K562 (cell line): ENCODE results near the gene SNX14. TPM values are rescaled to one million over a fixed set of nuclear protein-coding genes. Genes with fewer than 3 reads are reported as not detected.

ENCODE experiments used
- ATAC-seq: fragments of 200-7000 bp; cut with Tn5 transposase; 3 replicates; pipeline ENCODE4 v1.9.1; 2020; ENCODE audit warnings: moderate library complexity
- BruUV-seq: library from RNA; stranded (reverse); fragments of 400-500 nt; replicated peaks from 2 replicates; lab custom pipeline; 2021; lab: Mats Ljungman, UMichigan
- CTCF ChIA-PET: fragments of 300-600 bp; formaldehyde crosslinking; extraction: SDS; loops from one replicate; lab custom pipeline; 2021; ENCODE audit warnings: low intra/inter-chr PET ratio; lab: Yijun Ruan, JAX
- POLR2A ChIA-PET: fragments of 300-600, 350-650 bp; sonication (Branson Sonifier 250); formaldehyde crosslinking; extraction: SDS; loops from one replicate; lab custom pipeline; 2021; ENCODE audit warnings: antibody characterized with exemption, inconsistent platforms; lab: Yijun Ruan, JAX
- DNase-seq, 4 experiments: peaks; one replicate each; pipeline versions ENCODE4 v3.0.0 to v3.0.0-alpha.2; 2011 to 2018; ENCODE audit warnings: low spot score in 3 of 4, mixed read lengths in 3 of 4; ENCODE audit errors: extremely low read depth in 1 of 4
- FAIRE-seq: peaks from 2 replicates; lab custom pipeline; 2011; peaks lifted over from hg19 to GRCh38; lab: Jason Lieb, UNC
- H2AFZ ChIP-seq: 2 replicates; pipeline ENCODE4 v1.6.0; 2011; ENCODE audit warnings: low read depth, low read length, control low read depth, inconsistent platforms
- H3K27ac ChIP-seq: fragments of 200-600 bp; 3 replicates; pipeline ENCODE4 v1.8.0; 2011; ENCODE audit warnings: low read depth, mild to moderate bottlenecking, control low read depth, inconsistent platforms, low read length, moderate library complexity, mixed read lengths; ENCODE audit errors: extremely low read depth
- H3K27me3 ChIP-seq, 2 experiments: fragments of 300-600 bp in 1 of 2; 2 replicates in 1 of 2; 3 replicates in 1 of 2; pipeline versions ENCODE4 v1.6.0 to v1.8.0; 2011; ENCODE audit warnings: inconsistent platforms in 2 of 2, low read length in 2 of 2, mild to moderate bottlenecking in 1 of 2, mixed read lengths in 1 of 2, moderate library complexity in 1 of 2; ENCODE audit not compliant: control insufficient read depth in 2 of 2, insufficient read depth in 2 of 2
- H3K36me3 ChIP-seq: fragments of 300-600 bp; 3 replicates; pipeline ENCODE4 v1.8.0; 2011; ENCODE audit warnings: mild to moderate bottlenecking, low read length, inconsistent platforms; ENCODE audit not compliant: control insufficient read depth, insufficient read depth
- H3K4me1 ChIP-seq, 2 experiments: fragments of 200-600 bp in 1 of 2; replicated peaks in 1 of 2; 2 replicates in 1 of 2; 3 replicates in 1 of 2; pipeline versions ENCODE4 v1.5.1 to v1.8.0; 2011; ENCODE audit warnings: inconsistent platforms in 2 of 2, low read length in 2 of 2, mild to moderate bottlenecking in 1 of 2, mixed read lengths in 1 of 2, moderate library complexity in 1 of 2; ENCODE audit not compliant: control insufficient read depth in 2 of 2, insufficient read depth in 2 of 2
- H3K4me2 ChIP-seq: 2 replicates; pipeline ENCODE4 v1.6.1; 2011; ENCODE audit warnings: low read length, control low read depth, inconsistent platforms, mixed read lengths; ENCODE audit not compliant: insufficient read depth
- H3K4me3 ChIP-seq: fragments of 200-600 bp; sonication (generic), shearing (Covaris generic); 2 replicates; pipeline ENCODE4 v1.5.1; 2016; ENCODE audit warnings: control low read depth, inconsistent platforms
- H3K79me2 ChIP-seq: fragments of 200-600 bp; 3 replicates; pipeline ENCODE4 v1.8.0; 2011; ENCODE audit warnings: low read length, inconsistent platforms; ENCODE audit not compliant: control insufficient read depth, insufficient read depth
- H3K9ac ChIP-seq, 2 experiments: 2 replicates each; pipeline versions ENCODE4 v1.6.0 to v1.6.1; 2011; ENCODE audit warnings: low read depth in 2 of 2, low read length in 2 of 2, control low read depth in 1 of 2, inconsistent platforms in 1 of 2, mild to moderate bottlenecking in 1 of 2, mixed read lengths in 1 of 2; ENCODE audit not compliant: insufficient read depth in 1 of 2
- H3K9me1 ChIP-seq: one replicate; pipeline ENCODE4 v1.6.0; 2011; ENCODE audit warnings: inconsistent platforms, mild to moderate bottlenecking, low read length, moderate library complexity; ENCODE audit not compliant: control insufficient read depth, insufficient read depth
- H3K9me3 ChIP-seq: replicated peaks from 2 replicates; pipeline ENCODE4 v1.5.1; 2011; ENCODE audit warnings: low read depth, low read length, inconsistent platforms; ENCODE audit not compliant: control insufficient read depth, insufficient read depth
- H4K20me1 ChIP-seq: replicated peaks from 2 replicates; pipeline ENCODE4 v1.6.1; 2011; ENCODE audit warnings: low read length, inconsistent platforms, mixed read lengths; ENCODE audit not compliant: control insufficient read depth, insufficient read depth
- MEF2D ChIP-seq: conservative IDR thresholded peaks from 2 replicates; pipeline ENCODE4 v1.6.1; 2016; ENCODE audit warnings: low read depth, missing genetic modification characterization, missing compliant biosample characterization
- MEIS2 ChIP-seq: fragments of 450-650 bp; IDR thresholded peaks from 2 replicates; pipeline ENCODE4 v1.6.1; 2014; ENCODE audit warnings: mild to moderate bottlenecking; ENCODE audit not compliant: partially characterized antibody
- YY1 ChIP-seq, 3 experiments: IDR thresholded peaks; 2 replicates each; pipeline ENCODE4 v1.6.1; 2011; ENCODE audit warnings: low read length in 2 of 3, mild to moderate bottlenecking in 2 of 3, moderate library complexity in 2 of 3, borderline replicate concordance in 1 of 3, control low read depth in 1 of 3, low read depth in 1 of 3; ENCODE audit not compliant: insufficient read depth in 3 of 3, insufficient replicate concordance in 2 of 3, control insufficient read depth in 1 of 3, insufficient read length in 1 of 3; ENCODE audit errors: extremely low read depth in 1 of 3
- WGBS: fragments of 100-300 bp; shearing (Covaris generic); methylation state at CpG from one replicate; pipeline ENCODE4 v1.1.6; 2016; ENCODE audit warnings: low coverage, mixed read lengths; ENCODE audit not compliant: insufficient coverage; ENCODE audit errors: missing lambda C conversion rate; 5-methylcytosine and 5-hydroxymethylcytosine counted together
- in situ Hi-C: fragments of 300-500 bp; cut with MboI; formaldehyde crosslinking; loops from 4 replicates; pipeline ENCODE4 v1.15.0; 2018; ENCODE audit warnings: inconsistent platforms, mixed read lengths
- intact Hi-C: fragments of 100-400 bp; cut with micrococcal nuclease; formaldehyde crosslinking; loops from 2 replicates; pipeline ENCODE4 v1.14.2; 2022
- polyA plus RNA-seq, 8 experiments: library from polyadenylated mRNA; depleted of rRNA in 4 of 8; stranded (reverse) in 5 of 8; unstranded in 3 of 8; fragments of >200 nt; fragmentation: Nextera tagmentation in 2 of 8; fragmentation: Illumina TruSeq in 1 of 8; extraction: Ambion mirVana in 2 of 8; extraction: Trizol in 1 of 8; gene quantifications; 2 replicates each; pipeline versions ENCODE4 v1.2.1 to v1.2.3, GENCODE V29; 2011 to 2014; ENCODE audit warnings: inconsistent platforms in 1 of 8, missing spikeins in 1 of 8
- total RNA-seq, 7 experiments: library from RNA; depleted of rRNA in 6 of 7; stranded (reverse); fragments of >200 nt in 6 of 7; fragmentation: Illumina TruSeq in 2 of 7; extraction: Trizol in 2 of 7; gene quantifications; 2 replicates each; pipeline versions ENCODE4 v1.2.1 to v1.2.3, GENCODE V29; 2011 to 2021; ENCODE audit warnings: low replicate concordance in 1 of 7
- TF ChIP-seq, protein P1 (sequence below), 2 experiments: fragments of 450-650 bp; IDR thresholded peaks; 2 replicates each; pipeline ENCODE4 v1.6.1; 2018; ENCODE audit warnings: mild to moderate bottlenecking in 2 of 2, low read depth in 1 of 2; ENCODE audit not compliant: partially characterized antibody in 2 of 2
- TF ChIP-seq, protein P2 (sequence below): fragments of 250-450 bp; sonication (Bioruptor Pico); IDR thresholded peaks from 2 replicates; pipeline ENCODE4 v1.5.0; 2021
- TF ChIP-seq, protein P3 (sequence below): fragments of 450-650 bp; IDR thresholded peaks from 2 replicates; pipeline ENCODE4 v1.6.1; 2016; ENCODE audit warnings: borderline replicate concordance
- TF ChIP-seq, protein P4 (sequence below): fragments of 450-650 bp; formaldehyde crosslinking; conservative IDR thresholded peaks from 2 replicates; pipeline ENCODE4 v1.4.0; 2022; ENCODE audit warnings: mild to moderate bottlenecking, missing genetic modification characterization

The SNX14 gene
- total and polyA plus RNA-seq, 9 of the 15 experiments (the other 6 are each of a cell fraction or from before 2014, with no cell fraction given): 46.5 to 140 (median 71.2) TPM

DNA sequence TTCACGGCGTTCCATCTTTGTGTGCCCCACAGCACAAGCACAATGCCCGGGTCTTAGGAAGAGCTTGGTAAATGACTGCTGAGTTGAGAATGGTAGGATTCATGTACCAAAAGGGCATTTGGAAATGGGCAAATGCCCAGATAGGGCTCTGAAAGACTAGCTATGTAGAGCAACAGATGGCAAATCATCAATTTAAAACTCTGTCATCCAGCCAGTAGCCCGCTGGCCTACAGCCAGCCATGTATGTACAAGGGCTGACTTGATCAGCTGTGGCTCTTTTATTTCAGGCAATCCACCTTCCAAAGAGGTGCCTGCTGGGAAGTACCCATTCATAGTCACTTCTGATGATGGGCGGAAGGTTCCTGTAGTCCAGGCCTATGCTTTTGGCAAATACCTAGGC is 108.7 kb downstream of the SNX14 start:
- intact Hi-C loops (no loop called here), in situ Hi-C loops (loop anchor here (10.0 kb wide), 1 partner anchor 130 kb away; no protein-coding TSS in a partner anchor)
- Histone ChIP-seq H3K4me3 (no peak overlapping the region), H3K9me3 (no peaks in the 10 kb centered on the region), H3K36me3 (no peaks in the 10 kb centered on the region), H3K79me2 (no peaks in the 10 kb centered on the region), H2AFZ (no peak overlapping the region), H3K4me2 (no peak overlapping the region), H3K4me1 (peaks cover 0 to 5% of the 10 kb centered on the region in 2 experiments; a peak in 2 of 5 replicates), H4K20me1 (no peaks in the 10 kb centered on the region), H3K27me3 (peaks cover 0 to 4% of the 10 kb centered on the region in 2 experiments; a peak in 2 of 5 replicates), H3K9ac (no peak overlapping the region), H3K27ac (no peak overlapping the region), H3K9me1 (peaks cover 3% of the 10 kb centered on the region)
- ATAC-seq: no peak
- WGBS: 24% methylated on average over 5 of the region's 5 CpGs
- FAIRE-seq: no peak
- CTCF ChIA-PET: no interaction called here
- DNase-seq: no peak
- BruUV-seq: no TSS peak
- POLR2A ChIA-PET: no interaction called here
- TF ChIP-seq, protein P1, sequence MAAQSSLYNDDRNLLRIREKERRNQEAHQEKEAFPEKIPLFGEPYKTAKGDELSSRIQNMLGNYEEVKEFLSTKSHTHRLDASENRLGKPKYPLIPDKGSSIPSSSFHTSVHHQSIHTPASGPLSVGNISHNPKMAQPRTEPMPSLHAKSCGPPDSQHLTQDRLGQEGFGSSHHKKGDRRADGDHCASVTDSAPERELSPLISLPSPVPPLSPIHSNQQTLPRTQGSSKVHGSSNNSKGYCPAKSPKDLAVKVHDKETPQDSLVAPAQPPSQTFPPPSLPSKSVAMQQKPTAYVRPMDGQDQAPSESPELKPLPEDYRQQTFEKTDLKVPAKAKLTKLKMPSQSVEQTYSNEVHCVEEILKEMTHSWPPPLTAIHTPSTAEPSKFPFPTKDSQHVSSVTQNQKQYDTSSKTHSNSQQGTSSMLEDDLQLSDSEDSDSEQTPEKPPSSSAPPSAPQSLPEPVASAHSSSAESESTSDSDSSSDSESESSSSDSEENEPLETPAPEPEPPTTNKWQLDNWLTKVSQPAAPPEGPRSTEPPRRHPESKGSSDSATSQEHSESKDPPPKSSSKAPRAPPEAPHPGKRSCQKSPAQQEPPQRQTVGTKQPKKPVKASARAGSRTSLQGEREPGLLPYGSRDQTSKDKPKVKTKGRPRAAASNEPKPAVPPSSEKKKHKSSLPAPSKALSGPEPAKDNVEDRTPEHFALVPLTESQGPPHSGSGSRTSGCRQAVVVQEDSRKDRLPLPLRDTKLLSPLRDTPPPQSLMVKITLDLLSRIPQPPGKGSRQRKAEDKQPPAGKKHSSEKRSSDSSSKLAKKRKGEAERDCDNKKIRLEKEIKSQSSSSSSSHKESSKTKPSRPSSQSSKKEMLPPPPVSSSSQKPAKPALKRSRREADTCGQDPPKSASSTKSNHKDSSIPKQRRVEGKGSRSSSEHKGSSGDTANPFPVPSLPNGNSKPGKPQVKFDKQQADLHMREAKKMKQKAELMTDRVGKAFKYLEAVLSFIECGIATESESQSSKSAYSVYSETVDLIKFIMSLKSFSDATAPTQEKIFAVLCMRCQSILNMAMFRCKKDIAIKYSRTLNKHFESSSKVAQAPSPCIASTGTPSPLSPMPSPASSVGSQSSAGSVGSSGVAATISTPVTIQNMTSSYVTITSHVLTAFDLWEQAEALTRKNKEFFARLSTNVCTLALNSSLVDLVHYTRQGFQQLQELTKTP (IDR thresholded peaks at IDR 0.05; ENCODE audit: low read depth in 1 of 2, partially characterized antibody in 2 of 2): no peak
- TF ChIP-seq MEF2D (tag): no peak
- TF ChIP-seq YY1 (IDR thresholded peaks at IDR 0.05; ENCODE audit: borderline replicate concordance in 1 of 3, control insufficient read depth in 1 of 3, extremely low read depth in 1 of 3, insufficient read depth in 3 of 3, insufficient read length in 1 of 3, insufficient replicate concordance in 2 of 3, low read depth in 1 of 3, low read length in 2 of 3): no peak
- TF ChIP-seq, protein P2, sequence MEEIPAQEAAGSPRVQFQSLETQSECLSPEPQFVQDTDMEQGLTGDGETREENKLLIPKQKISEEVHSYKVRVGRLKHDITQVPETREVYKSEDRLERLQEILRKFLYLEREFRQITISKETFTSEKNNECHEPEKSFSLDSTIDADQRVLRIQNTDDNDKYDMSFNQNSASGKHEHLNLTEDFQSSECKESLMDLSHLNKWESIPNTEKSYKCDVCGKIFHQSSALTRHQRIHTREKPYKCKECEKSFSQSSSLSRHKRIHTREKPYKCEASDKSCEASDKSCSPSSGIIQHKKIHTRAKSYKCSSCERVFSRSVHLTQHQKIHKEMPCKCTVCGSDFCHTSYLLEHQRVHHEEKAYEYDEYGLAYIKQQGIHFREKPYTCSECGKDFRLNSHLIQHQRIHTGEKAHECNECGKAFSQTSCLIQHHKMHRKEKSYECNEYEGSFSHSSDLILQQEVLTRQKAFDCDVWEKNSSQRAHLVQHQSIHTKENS (CRISPR knock-in tag): no peak
- no peak for TF ChIP-seq MEIS2
- TF ChIP-seq, protein P3, sequence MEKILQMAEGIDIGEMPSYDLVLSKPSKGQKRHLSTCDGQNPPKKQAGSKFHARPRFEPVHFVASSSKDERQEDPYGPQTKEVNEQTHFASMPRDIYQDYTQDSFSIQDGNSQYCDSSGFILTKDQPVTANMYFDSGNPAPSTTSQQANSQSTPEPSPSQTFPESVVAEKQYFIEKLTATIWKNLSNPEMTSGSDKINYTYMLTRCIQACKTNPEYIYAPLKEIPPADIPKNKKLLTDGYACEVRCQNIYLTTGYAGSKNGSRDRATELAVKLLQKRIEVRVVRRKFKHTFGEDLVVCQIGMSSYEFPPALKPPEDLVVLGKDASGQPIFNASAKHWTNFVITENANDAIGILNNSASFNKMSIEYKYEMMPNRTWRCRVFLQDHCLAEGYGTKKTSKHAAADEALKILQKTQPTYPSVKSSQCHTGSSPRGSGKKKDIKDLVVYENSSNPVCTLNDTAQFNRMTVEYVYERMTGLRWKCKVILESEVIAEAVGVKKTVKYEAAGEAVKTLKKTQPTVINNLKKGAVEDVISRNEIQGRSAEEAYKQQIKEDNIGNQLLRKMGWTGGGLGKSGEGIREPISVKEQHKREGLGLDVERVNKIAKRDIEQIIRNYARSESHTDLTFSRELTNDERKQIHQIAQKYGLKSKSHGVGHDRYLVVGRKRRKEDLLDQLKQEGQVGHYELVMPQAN: no peak
- TF ChIP-seq, protein P4, sequence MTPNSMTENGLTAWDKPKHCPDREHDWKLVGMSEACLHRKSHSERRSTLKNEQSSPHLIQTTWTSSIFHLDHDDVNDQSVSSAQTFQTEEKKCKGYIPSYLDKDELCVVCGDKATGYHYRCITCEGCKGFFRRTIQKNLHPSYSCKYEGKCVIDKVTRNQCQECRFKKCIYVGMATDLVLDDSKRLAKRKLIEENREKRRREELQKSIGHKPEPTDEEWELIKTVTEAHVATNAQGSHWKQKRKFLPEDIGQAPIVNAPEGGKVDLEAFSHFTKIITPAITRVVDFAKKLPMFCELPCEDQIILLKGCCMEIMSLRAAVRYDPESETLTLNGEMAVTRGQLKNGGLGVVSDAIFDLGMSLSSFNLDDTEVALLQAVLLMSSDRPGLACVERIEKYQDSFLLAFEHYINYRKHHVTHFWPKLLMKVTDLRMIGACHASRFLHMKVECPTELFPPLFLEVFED (CRISPR knock-in tag): no peak
